HepG2 (cell line): Measurements from ENCODE around the gene DYNC2LI1. TPM values are rescaled to one million over a fixed set of nuclear protein-coding genes. Genes with fewer than 3 reads are reported as not detected.
A peak's percentile ranks its signal among the peaks of the same experiment; 100 is the strongest.

ENCODE experiments used
- ATF1 ChIP-seq: IDR thresholded peaks from 2 replicates; pipeline ENCODE4 v1.6.1; 2016; ENCODE audit warnings: mild to moderate bottlenecking, control low read depth
- CEBPG ChIP-seq: IDR thresholded peaks from 2 replicates; pipeline ENCODE4 v1.6.1; 2016
- FOXP1 ChIP-seq, 2 experiments: fragments of 450-650 bp in 1 of 2; IDR thresholded peaks; 2 replicates each; pipeline ENCODE4 v1.6.1; 2017 to 2018; ENCODE audit warnings: antibody characterized with exemption in 1 of 2
- HNRNPH1 ChIP-seq: fragments of 200-400 bp; formaldehyde crosslinking; optimal IDR thresholded peaks from 2 replicates; pipeline ENCODE3; 2017; ENCODE audit warnings: mild to moderate bottlenecking, low read depth, low read length
- IKZF4 ChIP-seq: sonication (generic); formaldehyde crosslinking; IDR thresholded peaks from 2 replicates; pipeline ENCODE4 v1.5.1; 2020; ENCODE audit warnings: borderline replicate concordance, mild to moderate bottlenecking, low read depth, missing genetic modification reagents; ENCODE audit errors: not compliant biosample characterization
- MAFF ChIP-seq: IDR thresholded peaks from 2 replicates; pipeline ENCODE4 v1.6.1; 2011; ENCODE audit warnings: low read depth, low read length, improper control_type of control experiment
- MIXL1 ChIP-seq: IDR thresholded peaks from 2 replicates; pipeline ENCODE4 v1.6.1; 2016
- NFIB ChIP-seq: sonication (generic); formaldehyde crosslinking; IDR thresholded peaks from 2 replicates; pipeline ENCODE4 v1.9.0; 2021; ENCODE audit warnings: missing genetic modification reagents, mild to moderate bottlenecking, borderline replicate concordance
- NRL ChIP-seq: sonication (generic); formaldehyde crosslinking; IDR thresholded peaks from 2 replicates; pipeline ENCODE4 v1.5.0; 2020; ENCODE audit warnings: missing genetic modification reagents, mild to moderate bottlenecking, moderate library complexity, borderline replicate concordance
- PAF1 ChIP-seq: IDR thresholded peaks from 2 replicates; pipeline ENCODE4 v1.6.1; 2016; ENCODE audit warnings: missing genetic modification reagents, missing compliant biosample characterization
- PITX1 ChIP-seq: sonication (generic); formaldehyde crosslinking; IDR thresholded peaks from 2 replicates; pipeline ENCODE4 v1.5.1; 2020; ENCODE audit warnings: mild to moderate bottlenecking, missing genetic modification reagents
- SATB2 ChIP-seq: sonication (generic); formaldehyde crosslinking; IDR thresholded peaks from 2 replicates; pipeline ENCODE4 v1.5.0; 2020; ENCODE audit warnings: missing genetic modification reagents
- SSRP1 ChIP-seq: IDR thresholded peaks from 2 replicates; pipeline ENCODE4 v1.6.1; 2016; ENCODE audit warnings: control low read depth
- ZEB1 ChIP-seq: IDR thresholded peaks from 2 replicates; pipeline ENCODE4 v1.6.1; 2012; ENCODE audit warnings: mild to moderate bottlenecking, low read depth, inconsistent platforms; ENCODE audit not compliant: insufficient replicate concordance
- ZMAT3 ChIP-seq: sonication (generic); formaldehyde crosslinking; conservative IDR thresholded peaks from 2 replicates; pipeline ENCODE4 v1.7.0; 2021; ENCODE audit warnings: missing genetic modification reagents
- ZNF354B ChIP-seq: sonication (generic); formaldehyde crosslinking; IDR thresholded peaks from 2 replicates; pipeline ENCODE4 v1.8.0; 2022; ENCODE audit warnings: mild to moderate bottlenecking, missing genetic modification reagents
- ZNF619 ChIP-seq: sonication (generic); formaldehyde crosslinking; IDR thresholded peaks from 2 replicates; pipeline ENCODE4 v1.4.0; 2020; ENCODE audit warnings: mild to moderate bottlenecking, missing genetic modification reagents
- ZNF747 ChIP-seq: sonication (generic); formaldehyde crosslinking; IDR thresholded peaks from 2 replicates; pipeline ENCODE4 v1.8.1; 2023; ENCODE audit warnings: missing genetic modification reagents, mild to moderate bottlenecking, borderline replicate concordance
- ZSCAN21 ChIP-seq: sonication (generic); formaldehyde crosslinking; IDR thresholded peaks from 2 replicates; pipeline ENCODE4 v1.8.0; 2022; ENCODE audit warnings: mild to moderate bottlenecking, missing genetic modification reagents, moderate library complexity, borderline replicate concordance
- polyA plus RNA-seq, 8 experiments: library from polyadenylated mRNA; depleted of rRNA in 3 of 8; stranded (reverse) in 7 of 8; unstranded in 1 of 8; fragments of >200 nt; fragmentation: Illumina TruSeq in 4 of 8; extraction: Trizol in 4 of 8; gene quantifications; 2 replicates each; pipeline versions ENCODE4 v1.2.1 to v1.2.3, GENCODE V29; 2011 to 2016; ENCODE audit warnings: low read depth in 4 of 8, missing spikeins in 1 of 8, mixed read lengths in 1 of 8; ENCODE audit not compliant: insufficient read depth in 1 of 8
- total RNA-seq, 5 experiments: library from RNA; depleted of rRNA; stranded (reverse); fragments of >200 nt; fragmentation: Illumina TruSeq; extraction: Trizol; gene quantifications; 2 replicates each; pipeline ENCODE4 v1.2.3, GENCODE V29; 2016; ENCODE audit warnings: low read depth in 1 of 5
- TF ChIP-seq, protein P1 (sequence below): sonication (generic); formaldehyde crosslinking; IDR thresholded peaks from 2 replicates; pipeline ENCODE4 v1.4.0; 2020; ENCODE audit warnings: missing genetic modification reagents
- TF ChIP-seq, protein P2 (sequence below): sonication (generic); formaldehyde crosslinking; IDR thresholded peaks from 2 replicates; pipeline ENCODE4 v1.4.0; 2020; ENCODE audit warnings: missing genetic modification reagents
- TF ChIP-seq, protein P3 (sequence below): sonication (generic); formaldehyde crosslinking; conservative IDR thresholded peaks from 2 replicates; pipeline ENCODE4 v1.4.0; 2020; ENCODE audit warnings: mild to moderate bottlenecking, missing genetic modification reagents, moderate library complexity
- TF ChIP-seq, protein P4 (sequence below): sonication (generic); formaldehyde crosslinking; IDR thresholded peaks from 2 replicates; pipeline ENCODE4 v1.4.0; 2020; ENCODE audit warnings: missing genetic modification reagents

The DYNC2LI1 gene
- total and polyA plus RNA-seq, 2 of the 13 experiments (the other 11 are each of a cell fraction or from before 2014, with no cell fraction given), result 16.9 to 23.2 TPM

DNA sequence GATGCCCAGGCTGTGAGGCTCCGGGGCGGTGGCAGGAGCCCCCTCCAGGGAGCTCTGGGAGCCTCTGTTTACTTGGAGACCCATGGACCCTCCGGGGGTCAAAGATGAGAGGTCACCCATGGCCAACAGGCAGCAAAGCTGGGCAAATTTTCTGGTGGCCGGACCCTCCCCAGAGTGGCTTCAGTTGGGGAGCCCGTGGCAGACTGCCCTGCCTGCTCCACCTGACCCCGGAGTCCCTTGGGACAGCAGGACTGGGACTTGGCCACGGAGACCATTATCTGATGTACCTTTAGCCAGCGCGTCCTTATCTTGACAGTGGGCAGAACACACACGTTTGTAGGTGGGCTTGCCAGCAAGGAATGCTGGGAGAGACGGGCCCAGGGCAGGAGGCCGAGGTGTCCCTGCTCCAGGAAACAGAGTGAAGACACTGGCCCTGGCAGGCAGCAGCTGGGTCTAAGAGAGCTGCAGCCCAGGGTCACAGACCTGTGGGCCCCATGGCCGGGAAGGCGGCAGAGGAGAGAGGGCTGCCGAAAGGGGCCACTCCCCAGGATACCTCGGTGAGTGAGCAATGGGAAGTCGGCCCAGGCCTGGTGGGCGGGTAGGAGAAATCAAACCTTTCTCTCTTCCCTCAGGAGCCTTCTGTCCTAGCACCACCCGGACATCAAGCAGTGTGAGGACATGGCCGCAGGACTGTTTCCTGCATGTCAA is 64.9 kb downstream of the DYNC2LI1 start, which contains the start of the genes ABCG5 and ABCG8 (continued):
- TF ChIP-seq PITX1 (CRISPR knock-in tag), result peak; percentile 39; the same call in 1 of the 2 replicates
- no peak; the same call in 1 of the 2 replicates for TF ChIP-seq ATF1 (CRISPR knock-in tag)
- 0 out of 2 replicates have a peak, but pooled peaks have one; percentile 55 for TF ChIP-seq ZMAT3 (CRISPR knock-in tag)
- TF ChIP-seq SATB2 (CRISPR knock-in tag), result peak; percentile 64; the same call in 1 of the 2 replicates
- TF ChIP-seq ZSCAN21 (CRISPR knock-in tag), result peak; percentile 76
- no peak for TF ChIP-seq ZNF619 (CRISPR knock-in tag)
- no peak for TF ChIP-seq ZNF747 (CRISPR knock-in tag)
- TF ChIP-seq PAF1, result no peak
- TF ChIP-seq MIXL1, result no peak
- TF ChIP-seq HNRNPH1, result no peak
- TF ChIP-seq ZEB1, result peak; percentile 32
- TF ChIP-seq IKZF4 (CRISPR knock-in tag), result peak; percentile 85
- TF ChIP-seq NRL (CRISPR knock-in tag), result peak; percentile 59; the same call in 1 of the 2 replicates
- TF ChIP-seq, protein P1, sequence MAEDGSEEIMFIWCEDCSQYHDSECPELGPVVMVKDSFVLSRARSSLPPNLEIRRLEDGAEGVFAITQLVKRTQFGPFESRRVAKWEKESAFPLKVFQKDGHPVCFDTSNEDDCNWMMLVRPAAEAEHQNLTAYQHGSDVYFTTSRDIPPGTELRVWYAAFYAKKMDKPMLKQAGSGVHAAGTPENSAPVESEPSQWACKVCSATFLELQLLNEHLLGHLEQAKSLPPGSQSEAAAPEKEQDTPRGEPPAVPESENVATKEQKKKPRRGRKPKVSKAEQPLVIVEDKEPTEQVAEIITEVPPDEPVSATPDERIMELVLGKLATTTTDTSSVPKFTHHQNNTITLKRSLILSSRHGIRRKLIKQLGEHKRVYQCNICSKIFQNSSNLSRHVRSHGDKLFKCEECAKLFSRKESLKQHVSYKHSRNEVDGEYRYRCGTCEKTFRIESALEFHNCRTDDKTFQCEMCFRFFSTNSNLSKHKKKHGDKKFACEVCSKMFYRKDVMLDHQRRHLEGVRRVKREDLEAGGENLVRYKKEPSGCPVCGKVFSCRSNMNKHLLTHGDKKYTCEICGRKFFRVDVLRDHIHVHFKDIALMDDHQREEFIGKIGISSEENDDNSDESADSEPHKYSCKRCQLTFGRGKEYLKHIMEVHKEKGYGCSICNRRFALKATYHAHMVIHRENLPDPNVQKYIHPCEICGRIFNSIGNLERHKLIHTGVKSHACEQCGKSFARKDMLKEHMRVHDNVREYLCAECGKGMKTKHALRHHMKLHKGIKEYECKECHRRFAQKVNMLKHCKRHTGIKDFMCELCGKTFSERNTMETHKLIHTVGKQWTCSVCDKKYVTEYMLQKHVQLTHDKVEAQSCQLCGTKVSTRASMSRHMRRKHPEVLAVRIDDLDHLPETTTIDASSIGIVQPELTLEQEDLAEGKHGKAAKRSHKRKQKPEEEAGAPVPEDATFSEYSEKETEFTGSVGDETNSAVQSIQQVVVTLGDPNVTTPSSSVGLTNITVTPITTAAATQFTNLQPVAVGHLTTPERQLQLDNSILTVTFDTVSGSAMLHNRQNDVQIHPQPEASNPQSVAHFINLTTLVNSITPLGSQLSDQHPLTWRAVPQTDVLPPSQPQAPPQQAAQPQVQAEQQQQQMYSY, result no peak; the same call in 1 of the 2 replicates
- TF ChIP-seq ZNF354B, result no peak
- no peak for TF ChIP-seq CEBPG
- TF ChIP-seq, protein P2, sequence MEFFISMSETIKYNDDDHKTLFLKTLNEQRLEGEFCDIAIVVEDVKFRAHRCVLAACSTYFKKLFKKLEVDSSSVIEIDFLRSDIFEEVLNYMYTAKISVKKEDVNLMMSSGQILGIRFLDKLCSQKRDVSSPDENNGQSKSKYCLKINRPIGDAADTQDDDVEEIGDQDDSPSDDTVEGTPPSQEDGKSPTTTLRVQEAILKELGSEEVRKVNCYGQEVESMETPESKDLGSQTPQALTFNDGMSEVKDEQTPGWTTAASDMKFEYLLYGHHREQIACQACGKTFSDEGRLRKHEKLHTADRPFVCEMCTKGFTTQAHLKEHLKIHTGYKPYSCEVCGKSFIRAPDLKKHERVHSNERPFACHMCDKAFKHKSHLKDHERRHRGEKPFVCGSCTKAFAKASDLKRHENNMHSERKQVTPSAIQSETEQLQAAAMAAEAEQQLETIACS (CRISPR knock-in tag), result no peak
- TF ChIP-seq MAFF, result no peak
- TF ChIP-seq FOXP1 (IDR thresholded peaks at IDR 0.05), result no peak
- no peak for TF ChIP-seq FOXP1 (CRISPR knock-in tag; IDR thresholded peaks at IDR 0.05)
- TF ChIP-seq, protein P3, sequence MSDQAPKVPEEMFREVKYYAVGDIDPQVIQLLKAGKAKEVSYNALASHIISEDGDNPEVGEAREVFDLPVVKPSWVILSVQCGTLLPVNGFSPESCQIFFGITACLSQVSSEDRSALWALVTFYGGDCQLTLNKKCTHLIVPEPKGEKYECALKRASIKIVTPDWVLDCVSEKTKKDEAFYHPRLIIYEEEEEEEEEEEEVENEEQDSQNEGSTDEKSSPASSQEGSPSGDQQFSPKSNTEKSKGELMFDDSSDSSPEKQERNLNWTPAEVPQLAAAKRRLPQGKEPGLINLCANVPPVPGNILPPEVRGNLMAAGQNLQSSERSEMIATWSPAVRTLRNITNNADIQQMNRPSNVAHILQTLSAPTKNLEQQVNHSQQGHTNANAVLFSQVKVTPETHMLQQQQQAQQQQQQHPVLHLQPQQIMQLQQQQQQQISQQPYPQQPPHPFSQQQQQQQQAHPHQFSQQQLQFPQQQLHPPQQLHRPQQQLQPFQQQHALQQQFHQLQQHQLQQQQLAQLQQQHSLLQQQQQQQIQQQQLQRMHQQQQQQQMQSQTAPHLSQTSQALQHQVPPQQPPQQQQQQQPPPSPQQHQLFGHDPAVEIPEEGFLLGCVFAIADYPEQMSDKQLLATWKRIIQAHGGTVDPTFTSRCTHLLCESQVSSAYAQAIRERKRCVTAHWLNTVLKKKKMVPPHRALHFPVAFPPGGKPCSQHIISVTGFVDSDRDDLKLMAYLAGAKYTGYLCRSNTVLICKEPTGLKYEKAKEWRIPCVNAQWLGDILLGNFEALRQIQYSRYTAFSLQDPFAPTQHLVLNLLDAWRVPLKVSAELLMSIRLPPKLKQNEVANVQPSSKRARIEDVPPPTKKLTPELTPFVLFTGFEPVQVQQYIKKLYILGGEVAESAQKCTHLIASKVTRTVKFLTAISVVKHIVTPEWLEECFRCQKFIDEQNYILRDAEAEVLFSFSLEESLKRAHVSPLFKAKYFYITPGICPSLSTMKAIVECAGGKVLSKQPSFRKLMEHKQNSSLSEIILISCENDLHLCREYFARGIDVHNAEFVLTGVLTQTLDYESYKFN, result peak; percentile 62; the same call in 1 of the 2 replicates
- TF ChIP-seq, protein P4, sequence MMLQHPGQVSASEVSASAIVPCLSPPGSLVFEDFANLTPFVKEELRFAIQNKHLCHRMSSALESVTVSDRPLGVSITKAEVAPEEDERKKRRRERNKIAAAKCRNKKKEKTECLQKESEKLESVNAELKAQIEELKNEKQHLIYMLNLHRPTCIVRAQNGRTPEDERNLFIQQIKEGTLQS, result no peak
- TF ChIP-seq SSRP1 (CRISPR knock-in tag), result no peak
- no peak for TF ChIP-seq NFIB (CRISPR knock-in tag)
